ENCODE data around the gene CBX6. TPM values are rescaled to one million over a fixed set of nuclear protein-coding genes. Genes with fewer than 3 reads are reported as not detected.

Gene CBX6
- total and polyA plus RNA-seq, 9 of the 15 experiments (the other 6 are each of a cell fraction or from before 2014, with no cell fraction given): 0.75 to 31.6 (median 8.0) TPM

DNA sequence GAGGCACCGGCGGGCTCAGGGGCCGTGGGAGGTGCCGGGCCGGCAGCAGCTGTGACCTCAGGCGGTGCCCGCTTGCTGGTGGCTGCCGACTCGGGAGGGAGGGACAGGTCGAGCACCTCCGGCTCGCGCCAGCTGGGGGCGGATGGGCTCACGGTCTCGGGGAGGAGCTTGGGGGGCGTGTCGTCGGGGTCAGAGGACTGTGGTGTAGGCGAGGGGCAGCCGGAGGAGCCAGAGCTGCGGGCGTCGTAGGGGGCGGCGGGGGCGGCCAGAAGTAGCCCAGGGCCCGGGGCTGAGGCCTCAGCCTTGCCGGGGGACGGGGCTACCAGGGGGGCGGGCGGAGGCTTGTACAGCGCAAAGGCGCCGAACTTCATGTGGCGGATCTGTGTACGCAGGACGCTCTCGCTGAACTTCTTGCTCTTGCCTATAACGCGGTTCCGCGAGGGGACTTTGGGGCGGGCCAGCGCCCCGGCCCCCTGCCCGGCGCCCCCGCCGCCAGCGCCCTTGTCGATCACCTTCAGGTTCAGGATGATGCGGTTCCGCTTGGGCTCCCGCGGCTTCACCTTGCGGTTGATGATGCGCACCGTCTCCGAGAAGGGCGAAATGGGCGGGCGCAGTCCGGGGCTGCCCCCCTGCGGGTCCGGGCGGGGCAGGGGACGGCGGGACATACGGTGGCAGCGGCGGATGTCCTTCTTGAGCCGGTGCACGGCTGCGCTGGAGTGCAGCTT, 5.5 kb downstream of the CBX6 start:
- H3K4me3 ChIP-seq: no peak overlapping the region
- in situ Hi-C loops (cut with MboI) (no loop called here), intact Hi-C loops (cut with micrococcal nuclease) (no loop called here)
- 96% methylated on average over 5 of the region's 75 CpGs for WGBS (ENCODE audit: insufficient coverage, low coverage, missing lambda C conversion rate)
- ChIA-PET CTCF (ENCODE audit: low intra/inter-chr PET ratio) (no interaction called here), POLR2A (no interaction called here)
- H3K9me3 ChIP-seq (replicated peaks; ENCODE audit: control insufficient read depth, insufficient read depth, low read depth, low read length): no peaks in the 10 kb centered on the region
- H3K79me2 ChIP-seq (ENCODE audit: control insufficient read depth, insufficient read depth, low read length): peaks cover 24% of the 10 kb centered on the region
- H3K4me1 ChIP-seq (replicated peaks in 1 of 2; ENCODE audit: control insufficient read depth in 2 of 2, insufficient read depth in 2 of 2, low read length in 2 of 2): peaks cover 0 to 34% of the 10 kb centered on the region in 2 experiments; a peak in 4 of 5 replicates
- BruUV-seq (replicated peaks): no TSS peak
- TF ChIP-seq, protein P1, sequence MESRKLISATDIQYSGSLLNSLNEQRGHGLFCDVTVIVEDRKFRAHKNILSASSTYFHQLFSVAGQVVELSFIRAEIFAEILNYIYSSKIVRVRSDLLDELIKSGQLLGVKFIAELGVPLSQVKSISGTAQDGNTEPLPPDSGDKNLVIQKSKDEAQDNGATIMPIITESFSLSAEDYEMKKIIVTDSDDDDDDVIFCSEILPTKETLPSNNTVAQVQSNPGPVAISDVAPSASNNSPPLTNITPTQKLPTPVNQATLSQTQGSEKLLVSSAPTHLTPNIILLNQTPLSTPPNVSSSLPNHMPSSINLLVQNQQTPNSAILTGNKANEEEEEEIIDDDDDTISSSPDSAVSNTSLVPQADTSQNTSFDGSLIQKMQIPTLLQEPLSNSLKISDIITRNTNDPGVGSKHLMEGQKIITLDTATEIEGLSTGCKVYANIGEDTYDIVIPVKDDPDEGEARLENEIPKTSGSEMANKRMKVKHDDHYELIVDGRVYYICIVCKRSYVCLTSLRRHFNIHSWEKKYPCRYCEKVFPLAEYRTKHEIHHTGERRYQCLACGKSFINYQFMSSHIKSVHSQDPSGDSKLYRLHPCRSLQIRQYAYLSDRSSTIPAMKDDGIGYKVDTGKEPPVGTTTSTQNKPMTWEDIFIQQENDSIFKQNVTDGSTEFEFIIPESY (CRISPR knock-in tag; IDR thresholded peaks at IDR 0.05): peak; percentile 45; the same call in 1 of the 2 replicates
- TF ChIP-seq, protein P2, sequence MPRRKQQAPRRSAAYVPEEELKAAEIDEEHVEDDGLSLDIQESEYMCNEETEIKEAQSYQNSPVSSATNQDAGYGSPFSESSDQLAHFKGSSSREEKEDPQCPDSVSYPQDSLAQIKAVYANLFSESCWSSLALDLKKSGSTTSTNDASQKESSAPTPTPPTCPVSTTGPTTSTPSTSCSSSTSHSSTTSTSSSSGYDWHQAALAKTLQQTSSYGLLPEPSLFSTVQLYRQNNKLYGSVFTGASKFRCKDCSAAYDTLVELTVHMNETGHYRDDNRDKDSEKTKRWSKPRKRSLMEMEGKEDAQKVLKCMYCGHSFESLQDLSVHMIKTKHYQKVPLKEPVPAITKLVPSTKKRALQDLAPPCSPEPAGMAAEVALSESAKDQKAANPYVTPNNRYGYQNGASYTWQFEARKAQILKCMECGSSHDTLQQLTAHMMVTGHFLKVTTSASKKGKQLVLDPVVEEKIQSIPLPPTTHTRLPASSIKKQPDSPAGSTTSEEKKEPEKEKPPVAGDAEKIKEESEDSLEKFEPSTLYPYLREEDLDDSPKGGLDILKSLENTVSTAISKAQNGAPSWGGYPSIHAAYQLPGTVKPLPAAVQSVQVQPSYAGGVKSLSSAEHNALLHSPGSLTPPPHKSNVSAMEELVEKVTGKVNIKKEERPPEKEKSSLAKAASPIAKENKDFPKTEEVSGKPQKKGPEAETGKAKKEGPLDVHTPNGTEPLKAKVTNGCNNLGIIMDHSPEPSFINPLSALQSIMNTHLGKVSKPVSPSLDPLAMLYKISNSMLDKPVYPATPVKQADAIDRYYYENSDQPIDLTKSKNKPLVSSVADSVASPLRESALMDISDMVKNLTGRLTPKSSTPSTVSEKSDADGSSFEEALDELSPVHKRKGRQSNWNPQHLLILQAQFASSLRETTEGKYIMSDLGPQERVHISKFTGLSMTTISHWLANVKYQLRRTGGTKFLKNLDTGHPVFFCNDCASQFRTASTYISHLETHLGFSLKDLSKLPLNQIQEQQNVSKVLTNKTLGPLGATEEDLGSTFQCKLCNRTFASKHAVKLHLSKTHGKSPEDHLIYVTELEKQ (CRISPR knock-in tag; IDR thresholded peaks at IDR 0.05): no peak
- TF ChIP-seq RBFOX2 (IDR thresholded peaks at IDR 0.05; ENCODE audit: low read depth, low read length) (peak; percentile 53), POLR2G (IDR thresholded peaks at IDR 0.05; ENCODE audit: low read depth, low read length) (0 out of 2 replicates have a peak, but pooled peaks have one; percentile 8), POU5F1 (IDR thresholded peaks at IDR 0.05; ENCODE audit: borderline replicate concordance, low read depth, low read length, partially characterized antibody) (no peak)
- TF ChIP-seq, protein P3, sequence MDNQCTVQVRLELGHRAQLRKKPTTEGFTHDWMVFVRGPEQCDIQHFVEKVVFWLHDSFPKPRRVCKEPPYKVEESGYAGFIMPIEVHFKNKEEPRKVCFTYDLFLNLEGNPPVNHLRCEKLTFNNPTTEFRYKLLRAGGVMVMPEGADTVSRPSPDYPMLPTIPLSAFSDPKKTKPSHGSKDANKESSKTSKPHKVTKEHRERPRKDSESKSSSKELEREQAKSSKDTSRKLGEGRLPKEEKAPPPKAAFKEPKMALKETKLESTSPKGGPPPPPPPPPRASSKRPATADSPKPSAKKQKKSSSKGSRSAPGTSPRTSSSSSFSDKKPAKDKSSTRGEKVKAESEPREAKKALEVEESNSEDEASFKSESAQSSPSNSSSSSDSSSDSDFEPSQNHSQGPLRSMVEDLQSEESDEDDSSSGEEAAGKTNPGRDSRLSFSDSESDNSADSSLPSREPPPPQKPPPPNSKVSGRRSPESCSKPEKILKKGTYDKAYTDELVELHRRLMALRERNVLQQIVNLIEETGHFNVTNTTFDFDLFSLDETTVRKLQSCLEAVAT (IDR thresholded peaks at IDR 0.05): no peak
- TF ChIP-seq, protein P4, sequence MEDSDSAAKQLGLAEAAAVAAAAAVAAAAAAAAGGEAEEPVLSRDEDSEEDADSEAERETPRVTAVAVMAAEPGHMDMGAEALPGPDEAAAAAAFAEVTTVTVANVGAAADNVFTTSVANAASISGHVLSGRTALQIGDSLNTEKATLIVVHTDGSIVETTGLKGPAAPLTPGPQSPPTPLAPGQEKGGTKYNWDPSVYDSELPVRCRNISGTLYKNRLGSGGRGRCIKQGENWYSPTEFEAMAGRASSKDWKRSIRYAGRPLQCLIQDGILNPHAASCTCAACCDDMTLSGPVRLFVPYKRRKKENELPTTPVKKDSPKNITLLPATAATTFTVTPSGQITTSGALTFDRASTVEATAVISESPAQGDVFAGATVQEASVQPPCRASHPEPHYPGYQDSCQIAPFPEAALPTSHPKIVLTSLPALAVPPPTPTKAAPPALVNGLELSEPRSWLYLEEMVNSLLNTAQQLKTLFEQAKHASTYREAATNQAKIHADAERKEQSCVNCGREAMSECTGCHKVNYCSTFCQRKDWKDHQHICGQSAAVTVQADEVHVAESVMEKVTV (CRISPR knock-in tag; IDR thresholded peaks at IDR 0.05): no peak
- H3K27ac ChIP-seq (ENCODE audit: extremely low read depth, low read depth, low read length): no peak overlapping the region
- H3K36me3 ChIP-seq (ENCODE audit: control insufficient read depth, insufficient read depth, low read length): peaks cover 49% of the 10 kb centered on the region; the same call in 2 of the 3 replicates
- H4K20me1 ChIP-seq (replicated peaks; ENCODE audit: control insufficient read depth, insufficient read depth, low read length): no peaks in the 10 kb centered on the region; the same call in 1 of the 2 replicates
- ATAC-seq (no peak), DNase-seq (ENCODE audit: extremely low read depth in 1 of 4, low spot score in 3 of 4) (no peak), FAIRE-seq (no peak)
- H3K27me3 ChIP-seq (ENCODE audit: control insufficient read depth in 2 of 2, insufficient read depth in 2 of 2, low read length in 2 of 2): no peaks in the 10 kb centered on the region
- H2AFZ ChIP-seq (ENCODE audit: low read depth, low read length): no peak overlapping the region
- H3K9me1 ChIP-seq (ENCODE audit: control insufficient read depth, insufficient read depth, low read length): peaks cover 2% of the 10 kb centered on the region
- H3K9ac ChIP-seq (ENCODE audit: insufficient read depth in 1 of 2, low read depth in 2 of 2, low read length in 2 of 2): no peak overlapping the region
- no peak overlapping the region for H3K4me2 ChIP-seq (ENCODE audit: insufficient read depth, low read length)

Data from K562 (cell line).